ENCODE data around the gene P2RY8.
"Not testable (repeated sequence)": the region's sequence is repeated elsewhere in the genome, so short reads cannot be mapped to it uniquely, and the experiment has no call there.

The P2RY8 gene

GRCh38 chrX:1446984-1447968 lies 89.7 kb downstream of the P2RY8 start:
- Mint-ChIP-seq H3K4me1 (ENCODE audit: low read depth) (peaks cover 18% of the 10 kb centered on the region), H3K36me3 (peaks cover 33% of the 10 kb centered on the region)
- H3K4me3 Mint-ChIP-seq; H3K27me3 Mint-ChIP-seq; H3K9me3 Mint-ChIP-seq (ENCODE audit: low read depth); H3K27ac Mint-ChIP-seq: not testable (repeated sequence)

- Mint-ChIP-seq H3K27me3 (no peaks in the 10 kb centered on the region), H3K9me3 (ENCODE audit: low read depth) (peaks cover 8% of the 10 kb centered on the region), H3K36me3 (peaks cover 33% of the 10 kb centered on the region), H3K4me1 (ENCODE audit: low read depth) (peaks cover 15% of the 10 kb centered on the region), H3K4me3 (no peak overlapping the region), H3K27ac (no peak overlapping the region)
Measured at GRCh38 chrX:1444561-1445500, 92.2 kb downstream of the P2RY8 start.

- H3K27ac Mint-ChIP-seq = no peak overlapping the region
- peaks cover 7% of the 10 kb centered on the region for H3K4me1 Mint-ChIP-seq (ENCODE audit: low read depth)
- no peaks in the 10 kb centered on the region for H3K9me3 Mint-ChIP-seq (ENCODE audit: low read depth)
- H3K27me3 Mint-ChIP-seq = no peaks in the 10 kb centered on the region
- H3K4me3 Mint-ChIP-seq = no peak overlapping the region
- peaks cover 26% of the 10 kb centered on the region for H3K36me3 Mint-ChIP-seq
Measured at GRCh38 chrX:1443496-1444075, 93.4 kb downstream of the P2RY8 start.

GRCh38 chrX:1442724-1443367 lies 94.1 kb downstream of the P2RY8 start:
- peaks cover 4% of the 10 kb centered on the region for H3K4me1 Mint-ChIP-seq (ENCODE audit: low read depth)
- H3K27ac Mint-ChIP-seq = no peak overlapping the region
- peaks cover 22% of the 10 kb centered on the region for H3K36me3 Mint-ChIP-seq
- no peak overlapping the region for H3K4me3 Mint-ChIP-seq
- no peaks in the 10 kb centered on the region for H3K9me3 Mint-ChIP-seq (ENCODE audit: low read depth)
- H3K27me3 Mint-ChIP-seq = no peaks in the 10 kb centered on the region

- peaks cover 2% of the 10 kb centered on the region for H3K4me1 Mint-ChIP-seq (ENCODE audit: low read depth)
- no peak overlapping the region for H3K27ac Mint-ChIP-seq
- H3K27me3 Mint-ChIP-seq = no peaks in the 10 kb centered on the region
- peaks cover 22% of the 10 kb centered on the region for H3K36me3 Mint-ChIP-seq
- no peaks in the 10 kb centered on the region for H3K9me3 Mint-ChIP-seq (ENCODE audit: low read depth)
- no peak overlapping the region for H3K4me3 Mint-ChIP-seq
Measured at GRCh38 chrX:1442016-1442665, 94.8 kb downstream of the P2RY8 start.

- no peak overlapping the region for H3K4me3 Mint-ChIP-seq
- H3K36me3 Mint-ChIP-seq = peaks cover 24% of the 10 kb centered on the region
- H3K27ac Mint-ChIP-seq = no peak overlapping the region
- H3K27me3 Mint-ChIP-seq = no peaks in the 10 kb centered on the region
- H3K9me3 Mint-ChIP-seq (ENCODE audit: low read depth) = no peaks in the 10 kb centered on the region
- peaks cover 2% of the 10 kb centered on the region for H3K4me1 Mint-ChIP-seq (ENCODE audit: low read depth)
Measured at GRCh38 chrX:1440506-1440905, 96.5 kb downstream of the P2RY8 start.

- Mint-ChIP-seq H3K27me3 (no peaks in the 10 kb centered on the region), H3K36me3 (peaks cover 12% of the 10 kb centered on the region)
Measured at GRCh38 chrX:1435241-1435895, 101.6 kb downstream of the P2RY8 start.

GRCh38 chrX:1434871-1435240 lies 102.1 kb downstream of the P2RY8 start:
- peaks cover 12% of the 10 kb centered on the region for H3K36me3 Mint-ChIP-seq

More at GRCh38 chrX:1435241-1435895, 101.6 kb downstream of the P2RY8 start:
- Mint-ChIP-seq H3K4me1 (ENCODE audit: low read depth) (no peaks in the 10 kb centered on the region), H3K4me3 (no peak overlapping the region), H3K9me3 (ENCODE audit: low read depth) (no peaks in the 10 kb centered on the region), H3K27ac (no peak overlapping the region)

GRCh38 chrX:1433646-1434357 lies 103.2 kb downstream of the P2RY8 start:
- Mint-ChIP-seq H3K4me1 (ENCODE audit: low read depth) (no peaks in the 10 kb centered on the region), H3K27ac (no peak overlapping the region), H3K9me3 (ENCODE audit: low read depth) (no peaks in the 10 kb centered on the region), H3K36me3 (peaks cover 12% of the 10 kb centered on the region), H3K4me3 (no peak overlapping the region), H3K27me3 (no peaks in the 10 kb centered on the region)

More at GRCh38 chrX:1434871-1435240, 102.1 kb downstream of the P2RY8 start:
- Mint-ChIP-seq H3K27ac (no peak overlapping the region), H3K4me1 (ENCODE audit: low read depth) (no peaks in the 10 kb centered on the region), H3K9me3 (ENCODE audit: low read depth) (no peaks in the 10 kb centered on the region), H3K4me3 (no peak overlapping the region), H3K27me3 (no peaks in the 10 kb centered on the region)

GRCh38 chrX:1430451-1430850 lies 106.5 kb downstream of the P2RY8 start:
- Mint-ChIP-seq H3K9me3 (ENCODE audit: low read depth) (no peaks in the 10 kb centered on the region), H3K4me3 (no peak overlapping the region), H3K4me1 (ENCODE audit: low read depth) (no peaks in the 10 kb centered on the region)

GRCh38 chrX:1427756-1428155 lies 109.2 kb downstream of the P2RY8 start:
- Mint-ChIP-seq H3K4me1 (ENCODE audit: low read depth) (no peaks in the 10 kb centered on the region), H3K27ac (no peak overlapping the region), H3K27me3 (no peaks in the 10 kb centered on the region), H3K36me3 (peaks cover 15% of the 10 kb centered on the region), H3K9me3 (ENCODE audit: low read depth) (no peaks in the 10 kb centered on the region), H3K4me3 (no peak overlapping the region)

More at GRCh38 chrX:1430451-1430850, 106.5 kb downstream of the P2RY8 start:
- H3K36me3 Mint-ChIP-seq = no peaks in the 10 kb centered on the region
- H3K27me3 Mint-ChIP-seq = no peaks in the 10 kb centered on the region
- H3K27ac Mint-ChIP-seq = no peak overlapping the region

GRCh38 chrX:1426321-1426720 lies 110.7 kb downstream of the P2RY8 start:
- not testable (repeated sequence) for H3K27ac Mint-ChIP-seq
- H3K36me3 Mint-ChIP-seq = peaks cover 21% of the 10 kb centered on the region

GRCh38 chrX:1425381-1425780 lies 111.6 kb downstream of the P2RY8 start:
- H3K27me3 Mint-ChIP-seq = no peaks in the 10 kb centered on the region
- no peak overlapping the region for H3K4me3 Mint-ChIP-seq
- no peaks in the 10 kb centered on the region for H3K4me1 Mint-ChIP-seq (ENCODE audit: low read depth)
- H3K9me3 Mint-ChIP-seq (ENCODE audit: low read depth) = no peaks in the 10 kb centered on the region
- peaks cover 22% of the 10 kb centered on the region for H3K36me3 Mint-ChIP-seq
- H3K27ac Mint-ChIP-seq = no peak overlapping the region

More at GRCh38 chrX:1426321-1426720, 110.7 kb downstream of the P2RY8 start:
- not testable (repeated sequence) for H3K4me3 Mint-ChIP-seq; H3K9me3 Mint-ChIP-seq (ENCODE audit: low read depth); H3K4me1 Mint-ChIP-seq (ENCODE audit: low read depth); H3K27me3 Mint-ChIP-seq
